Measurements from ENCODE around the gene NKX6-2.

Gene NKX6-2

DNA sequence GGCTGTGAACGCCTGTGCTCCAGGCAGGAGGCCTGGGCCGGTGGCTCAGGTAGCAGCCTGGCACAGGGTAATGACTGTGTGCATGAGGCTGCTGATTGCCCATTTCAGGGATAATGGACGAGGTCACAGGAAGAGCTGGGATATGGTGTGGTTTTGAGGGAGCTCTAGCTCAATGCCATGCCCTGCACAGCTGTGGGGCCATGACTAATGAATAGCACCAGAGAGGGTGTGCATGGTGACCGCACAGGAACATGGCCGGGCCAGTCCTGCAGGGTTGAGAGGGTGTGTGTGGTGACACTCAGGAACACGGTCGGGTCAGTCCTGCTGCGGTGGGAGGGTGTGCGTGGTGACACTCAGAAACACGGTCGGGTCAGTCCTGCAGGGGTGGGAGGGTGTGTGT is 21.8 kb downstream of the NKX6-2 start:
- H3K36me3 ChIP-seq (ENCODE audit: control insufficient read depth, low read length): no peaks in the 10 kb centered on the region
- H3F3A ChIP-seq (ENCODE audit: control insufficient read depth, insufficient read depth): no peaks in the 10 kb centered on the region
- no peak overlapping the region for H3K27ac ChIP-seq (ENCODE audit: low read depth, low read length)
- no peaks in the 10 kb centered on the region for H3K4me1 ChIP-seq (ENCODE audit: control insufficient read depth, low read length)
- no peaks in the 10 kb centered on the region for H3K79me2 ChIP-seq (ENCODE audit: control insufficient read depth, low read length)
- H3K27me3 ChIP-seq (ENCODE audit: control insufficient read depth, low read length): no peaks in the 10 kb centered on the region
- no peaks in the 10 kb centered on the region for H3K9me2 ChIP-seq (replicated peaks; ENCODE audit: control insufficient read depth, low read length)
- no peaks in the 10 kb centered on the region for H4K20me1 ChIP-seq (ENCODE audit: control insufficient read depth, insufficient read depth, low read depth, low read length)
- TF ChIP-seq, protein P1, sequence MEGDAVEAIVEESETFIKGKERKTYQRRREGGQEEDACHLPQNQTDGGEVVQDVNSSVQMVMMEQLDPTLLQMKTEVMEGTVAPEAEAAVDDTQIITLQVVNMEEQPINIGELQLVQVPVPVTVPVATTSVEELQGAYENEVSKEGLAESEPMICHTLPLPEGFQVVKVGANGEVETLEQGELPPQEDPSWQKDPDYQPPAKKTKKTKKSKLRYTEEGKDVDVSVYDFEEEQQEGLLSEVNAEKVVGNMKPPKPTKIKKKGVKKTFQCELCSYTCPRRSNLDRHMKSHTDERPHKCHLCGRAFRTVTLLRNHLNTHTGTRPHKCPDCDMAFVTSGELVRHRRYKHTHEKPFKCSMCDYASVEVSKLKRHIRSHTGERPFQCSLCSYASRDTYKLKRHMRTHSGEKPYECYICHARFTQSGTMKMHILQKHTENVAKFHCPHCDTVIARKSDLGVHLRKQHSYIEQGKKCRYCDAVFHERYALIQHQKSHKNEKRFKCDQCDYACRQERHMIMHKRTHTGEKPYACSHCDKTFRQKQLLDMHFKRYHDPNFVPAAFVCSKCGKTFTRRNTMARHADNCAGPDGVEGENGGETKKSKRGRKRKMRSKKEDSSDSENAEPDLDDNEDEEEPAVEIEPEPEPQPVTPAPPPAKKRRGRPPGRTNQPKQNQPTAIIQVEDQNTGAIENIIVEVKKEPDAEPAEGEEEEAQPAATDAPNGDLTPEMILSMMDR (IDR thresholded peaks at IDR 0.05; ENCODE audit: low read depth, low read length, poor library complexity, severe bottlenecking): no peak
- no peak for TF ChIP-seq EZH2phosphoT487 (IDR thresholded peaks at IDR 0.05; ENCODE audit: borderline replicate concordance, low read length)
- H3K4me2 ChIP-seq (ENCODE audit: low read length): no peak overlapping the region
- H3K4me3 ChIP-seq (ENCODE audit: low read length): no peak overlapping the region
- H3K9me3 ChIP-seq (ENCODE audit: control insufficient read depth, insufficient read depth, low read length): peaks cover 54% of the 10 kb centered on the region; the same call in 1 of the 2 replicates

DNA sequence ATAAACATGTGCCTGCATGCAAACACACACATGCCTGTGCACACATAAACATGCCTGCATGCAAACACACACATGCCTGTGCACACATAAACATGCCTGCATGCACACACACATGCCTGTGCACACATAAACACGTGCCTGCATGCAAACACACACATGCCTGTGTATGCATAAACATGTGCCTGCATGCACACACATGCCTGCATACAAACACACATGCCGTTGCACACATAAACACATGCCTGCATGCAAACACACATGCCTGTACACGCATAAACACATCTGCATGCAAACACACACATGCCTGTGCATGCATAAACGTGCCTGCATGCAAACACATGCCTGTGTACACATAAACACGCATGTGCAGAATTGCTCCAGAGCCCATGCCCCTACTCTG is 22.4 kb downstream of the NKX6-2 start:
- TF ChIP-seq, protein P1 (IDR thresholded peaks at IDR 0.05; ENCODE audit: low read depth, low read length, poor library complexity, severe bottlenecking): no peak
- no peak for TF ChIP-seq EZH2phosphoT487 (IDR thresholded peaks at IDR 0.05; ENCODE audit: borderline replicate concordance, low read length)
- Histone ChIP-seq H3K4me3 (ENCODE audit: low read length) (no peak overlapping the region), H3K9me3 (ENCODE audit: control insufficient read depth, insufficient read depth, low read length) (peaks cover 49% of the 10 kb centered on the region; the same call in 1 of the 2 replicates), H3K79me2 (ENCODE audit: control insufficient read depth, low read length) (no peaks in the 10 kb centered on the region), H3K4me1 (ENCODE audit: control insufficient read depth, low read length) (no peaks in the 10 kb centered on the region), H3K27me3 (ENCODE audit: control insufficient read depth, low read length) (no peaks in the 10 kb centered on the region), H3K9me2 (replicated peaks; ENCODE audit: control insufficient read depth, low read length) (no peaks in the 10 kb centered on the region), H3K36me3 (ENCODE audit: control insufficient read depth, low read length) (no peaks in the 10 kb centered on the region), H3K4me2 (ENCODE audit: low read length) (no peak overlapping the region), H3F3A (ENCODE audit: control insufficient read depth, insufficient read depth) (no peaks in the 10 kb centered on the region), H4K20me1 (ENCODE audit: control insufficient read depth, insufficient read depth, low read depth, low read length) (no peaks in the 10 kb centered on the region), H3K27ac (ENCODE audit: low read depth, low read length) (no peak overlapping the region)

DNA sequence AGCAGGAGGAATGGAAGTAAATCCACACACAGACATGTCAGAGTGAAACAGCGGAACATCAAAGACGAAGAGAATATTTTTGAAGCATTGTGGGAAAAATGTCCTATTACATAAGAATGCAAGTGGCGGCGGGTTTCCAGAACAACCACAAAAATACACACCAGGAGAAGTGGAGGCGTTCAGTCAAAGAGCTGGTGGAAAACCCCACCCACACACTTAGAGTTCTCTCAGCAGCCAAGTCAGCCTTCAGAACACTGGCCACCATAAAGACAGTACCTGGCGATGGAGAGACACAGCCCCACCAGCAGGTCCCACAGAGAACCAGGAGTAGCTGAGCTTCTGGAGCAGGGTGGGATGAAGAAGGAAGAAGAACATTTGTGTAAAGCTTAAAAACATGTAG is 23.7 kb downstream of the NKX6-2 start:
- Histone ChIP-seq H3K4me2 (ENCODE audit: low read length) (no peak overlapping the region), H3K9me2 (replicated peaks; ENCODE audit: control insufficient read depth, low read length) (no peaks in the 10 kb centered on the region), H3K4me1 (ENCODE audit: control insufficient read depth, low read length) (no peaks in the 10 kb centered on the region), H3F3A (ENCODE audit: control insufficient read depth, insufficient read depth) (no peaks in the 10 kb centered on the region), H3K36me3 (ENCODE audit: control insufficient read depth, low read length) (no peaks in the 10 kb centered on the region), H4K20me1 (ENCODE audit: control insufficient read depth, insufficient read depth, low read depth, low read length) (no peaks in the 10 kb centered on the region), H3K27ac (ENCODE audit: low read depth, low read length) (no peak overlapping the region), H3K79me2 (ENCODE audit: control insufficient read depth, low read length) (no peaks in the 10 kb centered on the region), H3K27me3 (ENCODE audit: control insufficient read depth, low read length) (no peaks in the 10 kb centered on the region), H3K9me3 (ENCODE audit: control insufficient read depth, insufficient read depth, low read length) (peaks cover 38% of the 10 kb centered on the region; the same call in 1 of the 2 replicates), H3K4me3 (ENCODE audit: low read length) (no peak overlapping the region)
- TF ChIP-seq EZH2phosphoT487 (IDR thresholded peaks at IDR 0.05; ENCODE audit: borderline replicate concordance, low read length): no peak

DNA sequence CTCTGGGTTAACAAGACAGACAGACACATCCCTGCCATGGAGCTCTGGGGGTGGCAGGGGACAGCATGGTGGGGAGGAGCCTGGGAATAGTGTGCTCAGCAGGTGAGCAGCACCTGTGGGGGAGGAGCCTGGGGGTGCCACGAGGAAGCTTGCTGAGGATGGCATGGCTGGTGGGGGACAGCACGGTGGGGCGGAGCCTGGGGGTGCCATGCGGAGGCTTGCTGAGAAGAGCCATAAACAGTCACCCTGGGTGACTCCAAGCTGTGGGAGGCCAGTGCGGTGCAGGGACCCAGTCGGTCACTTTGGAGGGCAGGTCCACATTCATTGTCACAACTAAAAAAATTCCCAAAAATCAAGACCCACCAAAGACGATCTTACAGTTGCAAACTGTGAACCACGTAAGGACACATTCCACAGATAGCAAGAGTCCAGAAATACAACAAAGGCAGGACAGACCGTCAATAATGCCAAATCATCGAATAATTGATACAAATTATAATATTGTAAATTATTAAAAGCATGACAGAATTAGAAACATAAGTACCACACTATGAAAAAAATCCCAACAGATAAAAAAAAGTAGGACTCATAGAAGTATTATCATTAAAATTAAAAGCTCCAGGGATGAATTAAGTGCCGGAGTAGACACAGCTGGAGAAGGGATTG is 24.4 kb downstream of the NKX6-2 start:
- Histone ChIP-seq H3K4me3 (ENCODE audit: low read length) (no peak overlapping the region), H4K20me1 (ENCODE audit: control insufficient read depth, insufficient read depth, low read depth, low read length) (no peaks in the 10 kb centered on the region), H3F3A (ENCODE audit: control insufficient read depth, insufficient read depth) (no peaks in the 10 kb centered on the region), H3K79me2 (ENCODE audit: control insufficient read depth, low read length) (no peaks in the 10 kb centered on the region), H3K9me3 (ENCODE audit: control insufficient read depth, insufficient read depth, low read length) (peaks cover 35% of the 10 kb centered on the region; the same call in 1 of the 2 replicates), H3K27me3 (ENCODE audit: control insufficient read depth, low read length) (no peaks in the 10 kb centered on the region), H3K4me2 (ENCODE audit: low read length) (no peak overlapping the region), H3K36me3 (ENCODE audit: control insufficient read depth, low read length) (no peaks in the 10 kb centered on the region), H3K4me1 (ENCODE audit: control insufficient read depth, low read length) (no peaks in the 10 kb centered on the region), H3K27ac (ENCODE audit: low read depth, low read length) (no peak overlapping the region), H3K9me2 (replicated peaks; ENCODE audit: control insufficient read depth, low read length) (no peaks in the 10 kb centered on the region)
- TF ChIP-seq, protein P1 (IDR thresholded peaks at IDR 0.05; ENCODE audit: low read depth, low read length, poor library complexity, severe bottlenecking): no peak

All from DOHH2 (cell line).